Spleen (tissue), 7 donors: ENCODE data around the gene OR14C36.

Experiments
- POLR2A ChIP-seq, 3 donors: fragments of 450-650 bp; IDR thresholded peaks; one replicate each; pipeline ENCODE4 v1.5.1; 2017; ENCODE audit warnings: antibody characterized with exemption in 3 of 3, mild to moderate bottlenecking in 1 of 3
- TF ChIP-seq, protein P1 (sequence below), 11 experiments: fragments of 200-600 bp in 7 of 11; fragments of 450-650 bp in 4 of 11; sonication (generic) in 4 of 11; IDR thresholded peaks in 8 of 11; conservative IDR thresholded peaks in 3 of 11; 1 replicate in 7 of 11; 2 replicates in 4 of 11; pipeline versions ENCODE4 v1.4.0 to v1.8.0; 2016 to 2021; ENCODE audit warnings: antibody characterized with exemption in 11 of 11, inconsistent platforms in 4 of 11, mild to moderate bottlenecking in 1 of 11
- donor health status: DM: no; HTN: no; CAD: no; lungs with moderate emphysema.
- donor health status: DM: no; HTN: no; CAD: no.
- donor health status: DM: no; HTN: no; CAD: no.

DNA sequence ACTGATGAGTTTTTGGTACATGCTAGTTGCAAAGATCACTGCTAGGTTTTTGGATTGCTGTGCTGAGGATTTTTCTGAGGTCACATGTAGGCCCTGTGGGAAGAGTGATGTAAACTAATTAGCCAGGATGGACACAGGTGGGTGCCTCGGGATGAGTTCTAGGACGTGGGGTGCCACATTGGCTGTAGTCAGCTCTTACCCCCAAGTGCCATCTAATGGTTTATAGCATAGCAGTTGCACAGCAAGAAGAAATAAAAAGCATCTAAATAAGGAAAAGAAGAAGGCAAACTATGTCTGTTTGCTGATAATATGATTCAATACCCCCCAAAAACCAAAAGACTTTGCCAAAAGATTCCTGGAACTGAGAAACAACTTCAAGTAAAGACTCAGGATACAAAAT is 44.5 kb downstream of the OR14C36 start:
- TF ChIP-seq, protein P1, sequence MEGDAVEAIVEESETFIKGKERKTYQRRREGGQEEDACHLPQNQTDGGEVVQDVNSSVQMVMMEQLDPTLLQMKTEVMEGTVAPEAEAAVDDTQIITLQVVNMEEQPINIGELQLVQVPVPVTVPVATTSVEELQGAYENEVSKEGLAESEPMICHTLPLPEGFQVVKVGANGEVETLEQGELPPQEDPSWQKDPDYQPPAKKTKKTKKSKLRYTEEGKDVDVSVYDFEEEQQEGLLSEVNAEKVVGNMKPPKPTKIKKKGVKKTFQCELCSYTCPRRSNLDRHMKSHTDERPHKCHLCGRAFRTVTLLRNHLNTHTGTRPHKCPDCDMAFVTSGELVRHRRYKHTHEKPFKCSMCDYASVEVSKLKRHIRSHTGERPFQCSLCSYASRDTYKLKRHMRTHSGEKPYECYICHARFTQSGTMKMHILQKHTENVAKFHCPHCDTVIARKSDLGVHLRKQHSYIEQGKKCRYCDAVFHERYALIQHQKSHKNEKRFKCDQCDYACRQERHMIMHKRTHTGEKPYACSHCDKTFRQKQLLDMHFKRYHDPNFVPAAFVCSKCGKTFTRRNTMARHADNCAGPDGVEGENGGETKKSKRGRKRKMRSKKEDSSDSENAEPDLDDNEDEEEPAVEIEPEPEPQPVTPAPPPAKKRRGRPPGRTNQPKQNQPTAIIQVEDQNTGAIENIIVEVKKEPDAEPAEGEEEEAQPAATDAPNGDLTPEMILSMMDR (IDR thresholded peaks at IDR 0.05 in 8 of 11, conservative IDR thresholded peaks at IDR 0.05 in 3 of 11), result no peak
- TF ChIP-seq POLR2A (IDR thresholded peaks at IDR 0.05), result no peak
